Renal pelvis (tissue), 4 donors: ENCODE results near the gene CDC42BPG. TPM values are rescaled to one million over a fixed set of nuclear protein-coding genes. Genes with fewer than 3 reads are reported as not detected.

Experiments
- DNase-seq: peaks from one replicate; pipeline ENCODE4 v3.0.0-alpha.2; 2013
- polyA plus RNA-seq, 3 donors: library from polyadenylated mRNA; unstranded; fragments of 120-200 nt; gene quantifications; one replicate each; pipeline ENCODE4 v1.2.1, GENCODE V29; 2013; ENCODE audit not compliant: insufficient read length in 3 of 3

Gene CDC42BPG
- polyA plus RNA-seq, 3 donors: 6.0 to 8.1 (median 8.0) TPM

DNA sequence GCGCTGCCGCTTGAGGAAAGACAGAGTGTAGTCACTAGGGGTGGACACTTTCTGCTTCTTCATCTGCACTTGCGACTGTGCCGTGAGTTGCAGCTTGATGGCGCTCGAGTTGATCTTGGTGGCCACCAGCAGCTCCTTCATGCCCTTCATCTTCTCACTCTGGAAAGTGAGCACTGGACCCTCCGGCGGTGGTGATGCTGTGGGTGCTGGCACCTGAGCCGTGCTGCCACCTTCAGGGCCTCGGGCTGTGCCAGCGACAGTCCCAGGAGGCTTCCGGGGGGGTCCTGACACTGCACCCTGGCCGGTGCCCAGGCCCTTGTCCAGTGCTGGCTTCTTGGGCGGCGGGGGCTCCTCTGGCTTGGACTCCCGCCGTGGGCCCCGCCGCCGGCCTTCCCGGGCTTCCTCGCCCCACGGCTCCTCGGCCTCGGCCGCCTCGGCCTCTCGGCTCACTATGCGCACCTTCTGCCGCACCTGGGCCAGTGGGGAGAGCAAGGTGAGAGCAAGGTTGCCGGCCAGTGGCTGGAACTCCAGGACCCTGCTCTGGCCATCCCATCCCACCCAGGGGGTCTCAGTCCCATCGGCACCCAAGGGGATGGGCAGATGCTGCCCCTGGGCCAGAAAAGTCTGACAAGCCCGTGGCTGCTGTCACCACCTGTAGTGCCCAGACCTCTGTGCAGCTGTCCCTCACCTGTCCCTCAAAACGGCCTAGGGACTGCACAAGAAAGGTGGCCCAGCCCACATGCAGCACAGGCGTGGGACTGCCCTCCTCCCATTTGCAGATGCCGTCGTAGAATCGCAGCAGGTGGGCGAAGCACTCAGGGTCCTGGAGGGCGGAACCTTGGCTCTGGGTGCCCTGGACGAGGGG, 39.9 kb downstream of the CDC42BPG start:
- no peak for DNase-seq

- DNase-seq: no peak
Observed at GRCh38 chr11:64803846-64804345, 40.6 kb downstream of the CDC42BPG start.

DNA sequence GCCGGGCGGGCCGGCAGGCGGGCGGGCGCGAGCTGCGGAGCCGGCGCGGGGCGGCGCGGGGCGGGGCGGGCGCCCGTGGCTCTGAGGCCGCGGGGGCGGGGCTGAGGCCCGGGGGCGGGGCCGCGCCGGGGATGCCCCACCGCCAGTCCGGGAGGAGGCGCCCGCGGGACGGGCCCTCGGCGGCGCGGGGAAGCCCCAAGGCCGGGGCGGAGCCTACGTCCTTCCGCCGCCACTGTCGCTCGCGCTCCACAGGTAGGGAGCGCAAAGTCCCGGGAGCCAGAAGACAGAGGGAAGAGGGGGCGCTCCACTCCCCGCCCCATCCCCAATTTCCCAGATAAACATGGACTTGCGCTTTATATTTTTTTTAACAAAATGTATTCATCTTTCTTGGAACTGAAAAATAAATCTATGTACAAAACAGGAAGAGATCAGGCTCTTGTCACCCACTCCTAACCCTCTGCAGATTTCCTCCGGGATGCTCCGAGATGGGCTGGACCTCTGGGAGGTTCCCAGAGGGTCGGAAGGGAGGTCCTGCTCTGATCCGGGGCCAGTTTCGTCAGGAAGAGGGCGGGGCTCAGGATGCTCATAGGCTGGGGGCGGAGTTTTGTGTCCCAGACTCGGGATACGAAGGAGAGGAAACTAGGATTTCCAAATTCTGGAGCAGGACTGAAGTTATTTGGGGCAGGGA, 41.2 kb downstream of the CDC42BPG start, which contains the start of gene MAP4K2:
Gene MAP4K2 (minus strand): TSS at position 57 of the 688 bp plus-strand sequence. CDS start 65 bp downstream, outside the sequence.
- peak; percentile 89 for DNase-seq

DNA sequence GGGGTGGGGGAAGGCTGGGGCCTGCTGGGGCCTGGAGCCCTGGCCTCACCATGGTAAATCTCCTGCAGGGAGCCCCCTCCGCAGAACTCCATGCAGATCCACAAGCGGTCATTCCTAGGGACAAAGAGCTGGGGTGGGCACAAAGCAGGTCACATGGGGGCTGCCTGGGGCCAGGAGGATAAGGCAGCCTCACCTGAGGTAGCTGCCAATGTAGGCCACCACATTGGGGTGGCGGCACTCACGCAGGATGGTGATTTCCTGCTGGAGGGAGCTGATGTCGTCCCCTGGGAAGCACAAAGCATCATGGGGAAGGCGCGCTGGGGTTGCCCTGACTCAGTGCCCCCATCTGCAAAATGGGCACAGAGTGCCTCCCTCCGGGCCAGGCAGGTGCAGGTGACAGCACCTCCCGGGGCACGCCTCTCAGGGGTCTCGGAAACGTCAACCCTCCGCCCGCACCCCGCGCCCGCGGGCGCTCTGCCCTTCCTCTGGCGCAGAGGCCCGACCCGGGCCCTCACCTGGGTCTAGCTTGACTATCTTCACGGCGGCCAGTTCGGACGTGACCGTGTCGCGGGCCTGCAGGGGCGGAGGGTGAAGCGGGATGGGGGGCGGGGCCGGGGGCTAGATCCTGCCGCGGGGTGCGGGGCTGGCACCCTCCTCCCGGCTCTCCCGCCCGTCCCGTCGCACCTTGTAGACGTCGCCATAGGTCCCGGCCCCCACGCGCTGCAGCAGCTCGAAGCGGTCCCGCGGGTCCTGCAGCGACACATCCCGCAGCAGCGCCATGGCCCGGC, 41.9 kb downstream of the CDC42BPG start:
- no peak for DNase-seq

DNA sequence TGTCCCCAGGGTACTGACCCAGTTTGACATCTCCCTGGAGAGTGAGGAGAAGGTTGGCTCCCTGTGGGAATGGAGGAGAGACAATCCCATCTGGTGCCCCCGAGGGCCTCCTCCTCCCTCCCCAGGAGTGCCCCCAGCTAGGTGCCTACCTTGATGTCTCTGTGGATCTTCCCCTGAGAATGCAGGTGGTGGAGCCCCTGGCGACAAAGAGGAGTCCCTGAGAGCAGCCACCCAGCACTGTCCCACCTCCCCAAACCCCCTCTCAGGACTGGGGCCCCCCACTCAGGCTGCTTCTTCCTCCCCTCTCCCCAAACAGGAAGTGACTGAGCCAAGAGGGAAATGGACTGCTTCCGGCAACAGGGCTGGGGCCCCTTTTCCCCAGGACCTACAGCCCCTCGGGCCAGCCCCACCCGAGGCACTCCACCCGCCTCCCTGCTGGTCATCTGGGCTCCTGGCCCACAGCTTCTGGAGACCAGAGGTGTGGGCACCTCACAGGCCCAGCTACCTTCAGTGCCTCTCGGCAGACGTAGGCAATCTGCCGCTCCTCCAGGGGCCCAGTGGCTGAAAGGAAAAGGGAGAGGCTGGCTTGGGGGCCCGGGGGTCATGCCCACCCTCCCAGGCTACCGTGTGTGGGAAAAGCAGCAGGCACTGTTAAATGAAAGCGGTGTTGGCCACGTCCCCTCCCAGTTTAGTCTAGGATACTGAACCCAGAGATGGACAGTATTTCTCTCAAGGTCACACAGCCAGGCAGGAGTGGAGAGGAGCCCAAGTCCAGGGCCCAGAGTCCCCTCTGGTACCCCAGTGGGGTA, 42.7 kb downstream of the CDC42BPG start:
- DNase-seq: no peak

GRCh38 chr11:64801158-64801464, 43.3 kb downstream of the CDC42BPG start:
- no peak for DNase-seq

GRCh38 chr11:64800303-64801157, 43.9 kb downstream of the CDC42BPG start:
- no peak for DNase-seq

DNA sequence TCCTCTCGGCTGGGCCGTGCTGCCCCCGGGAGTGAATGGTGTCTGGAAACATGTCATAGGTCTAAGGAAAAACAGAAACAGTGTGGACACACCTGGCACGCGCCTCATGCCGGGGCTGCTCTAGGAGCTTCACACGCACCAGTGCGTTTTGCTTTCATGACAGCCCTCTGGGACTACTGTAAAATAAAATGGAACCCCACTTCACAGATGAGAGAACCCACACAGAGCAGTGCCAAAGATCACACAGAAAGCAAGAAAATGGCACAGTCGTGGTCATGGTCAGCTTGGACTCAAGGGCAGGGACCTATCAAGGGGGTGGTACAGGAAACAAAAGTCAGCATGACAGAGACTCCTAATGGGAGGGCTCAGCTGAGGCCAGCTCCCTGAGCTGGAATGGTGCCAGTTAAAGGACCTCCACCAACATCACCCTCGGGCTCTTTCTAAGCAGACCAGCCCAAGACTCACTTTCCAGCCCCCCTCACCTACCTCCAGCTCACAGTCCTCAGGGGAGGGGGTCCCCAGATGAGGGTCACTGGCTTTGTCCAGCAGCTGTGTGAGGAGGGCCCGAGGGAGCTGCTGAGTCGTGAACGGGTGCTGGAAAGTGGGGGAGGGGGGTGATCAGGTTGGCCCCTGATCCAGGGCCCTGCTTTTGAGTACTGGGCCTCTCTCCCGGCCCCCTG, 44.7 kb downstream of the CDC42BPG start:
- peak; percentile 27 for DNase-seq

GRCh38 chr11:64799256-64799622, 45.2 kb downstream of the CDC42BPG start:
- no peak for DNase-seq

GRCh38 chr11:64796757-64797541, 47.5 kb downstream of the CDC42BPG start:
- no peak for DNase-seq

- no peak for DNase-seq
Observed at GRCh38 chr11:64796047-64796756, 48.3 kb downstream of the CDC42BPG start.

GRCh38 chr11:64794526-64794925, 49.9 kb downstream of the CDC42BPG start:
- DNase-seq: no peak

GRCh38 chr11:64793271-64794160, 50.9 kb downstream of the CDC42BPG start:
- DNase-seq: no peak

GRCh38 chr11:64792482-64792881, 52.0 kb downstream of the CDC42BPG start:
- no peak for DNase-seq

DNA sequence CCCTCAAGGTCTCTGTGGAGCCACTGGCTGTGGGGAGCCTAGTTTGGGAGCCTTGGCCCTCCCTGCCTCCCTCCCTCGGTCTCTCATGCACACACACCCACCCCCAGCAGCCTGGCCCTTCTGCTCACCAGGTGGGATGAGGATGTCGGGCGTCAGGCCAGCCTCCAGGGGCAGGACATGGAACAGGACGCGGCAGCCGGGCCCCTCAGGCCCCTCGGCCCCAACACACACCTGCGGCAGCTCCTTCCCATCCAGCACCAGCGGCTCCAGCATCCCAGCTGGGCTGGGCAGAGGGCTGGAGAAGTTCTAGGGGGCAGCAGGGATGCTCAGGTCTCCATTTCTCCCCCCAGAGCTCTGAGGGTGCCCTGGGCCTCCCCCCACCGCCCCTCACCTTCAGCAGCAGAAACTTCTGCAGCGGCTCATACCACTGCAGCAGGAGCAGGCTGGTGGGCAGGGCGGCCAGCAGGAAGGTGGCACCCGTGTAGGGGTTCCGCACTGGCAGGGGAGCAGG, 52.6 kb downstream of the CDC42BPG start:
- DNase-seq: no peak

GRCh38 chr11:64790205-64791095, 54.0 kb downstream of the CDC42BPG start:
- DNase-seq: no peak
